MM.1S (cell line): ENCODE measurements around the gene CHST13.

Experiments
- EZH2phosphoT487 ChIP-seq: fragments of 300-600 bp; sonication (generic); IDR thresholded peaks from 2 replicates; pipeline ENCODE4 v1.6.1; 2018; ENCODE audit warnings: antibody characterized with exemption, low read length
- TF ChIP-seq, protein P1 (sequence below): fragments of 300-600 bp; sonication (generic); IDR thresholded peaks from 2 replicates; pipeline ENCODE4 v1.5.1; 2016; ENCODE audit warnings: antibody characterized with exemption, low read length, mixed read lengths

DNA sequence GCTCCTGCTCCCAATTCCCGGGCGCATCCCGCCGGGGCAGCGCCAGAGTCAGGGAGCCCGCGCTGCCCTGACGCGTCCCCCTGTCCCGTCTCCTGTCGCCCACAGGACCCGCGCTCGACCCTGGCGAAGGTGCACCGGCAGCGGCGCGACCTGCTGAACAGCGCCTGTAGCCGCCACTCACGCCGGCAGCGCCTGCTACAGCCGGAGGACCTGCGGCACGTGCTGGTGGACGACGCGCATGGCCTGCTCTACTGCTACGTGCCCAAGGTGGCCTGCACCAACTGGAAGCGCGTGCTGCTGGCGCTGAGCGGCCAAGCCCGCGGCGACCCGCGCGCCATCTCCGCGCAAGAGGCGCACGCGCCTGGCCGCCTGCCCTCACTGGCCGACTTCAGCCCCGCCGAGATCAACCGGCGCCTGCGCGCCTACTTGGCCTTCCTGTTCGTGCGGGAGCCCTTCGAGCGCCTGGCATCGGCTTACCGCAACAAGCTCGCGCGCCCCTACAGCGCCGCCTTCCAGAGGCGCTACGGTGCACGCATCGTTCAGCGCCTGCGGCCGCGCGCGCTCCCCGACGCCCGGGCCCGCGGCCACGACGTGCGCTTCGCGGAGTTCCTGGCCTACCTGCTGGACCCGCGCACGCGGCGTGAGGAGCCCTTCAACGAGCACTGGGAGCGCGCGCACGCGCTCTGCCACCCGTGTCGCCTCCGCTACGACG is 17.8 kb downstream of the CHST13 start:
- TF ChIP-seq, protein P1, sequence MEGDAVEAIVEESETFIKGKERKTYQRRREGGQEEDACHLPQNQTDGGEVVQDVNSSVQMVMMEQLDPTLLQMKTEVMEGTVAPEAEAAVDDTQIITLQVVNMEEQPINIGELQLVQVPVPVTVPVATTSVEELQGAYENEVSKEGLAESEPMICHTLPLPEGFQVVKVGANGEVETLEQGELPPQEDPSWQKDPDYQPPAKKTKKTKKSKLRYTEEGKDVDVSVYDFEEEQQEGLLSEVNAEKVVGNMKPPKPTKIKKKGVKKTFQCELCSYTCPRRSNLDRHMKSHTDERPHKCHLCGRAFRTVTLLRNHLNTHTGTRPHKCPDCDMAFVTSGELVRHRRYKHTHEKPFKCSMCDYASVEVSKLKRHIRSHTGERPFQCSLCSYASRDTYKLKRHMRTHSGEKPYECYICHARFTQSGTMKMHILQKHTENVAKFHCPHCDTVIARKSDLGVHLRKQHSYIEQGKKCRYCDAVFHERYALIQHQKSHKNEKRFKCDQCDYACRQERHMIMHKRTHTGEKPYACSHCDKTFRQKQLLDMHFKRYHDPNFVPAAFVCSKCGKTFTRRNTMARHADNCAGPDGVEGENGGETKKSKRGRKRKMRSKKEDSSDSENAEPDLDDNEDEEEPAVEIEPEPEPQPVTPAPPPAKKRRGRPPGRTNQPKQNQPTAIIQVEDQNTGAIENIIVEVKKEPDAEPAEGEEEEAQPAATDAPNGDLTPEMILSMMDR, result no peak
- TF ChIP-seq EZH2phosphoT487, result no peak
